ENCODE measurements around the gene SPIRE2.
A peak's percentile ranks its signal among the peaks of the same experiment; 100 is the strongest.

The SPIRE2 gene

GRCh38 chr16:89843409-89844350 lies 15.4 kb downstream of the SPIRE2 start:
- no peak overlapping the region for H3K4me3 ChIP-seq (ENCODE audit: low read depth, low read length)
- no peak for DNase-seq (ENCODE audit: low read depth)

GRCh38 chr16:89844739-89845339 lies 16.6 kb downstream of the SPIRE2 start:
- no peak for DNase-seq (ENCODE audit: low read depth)
- TF ChIP-seq CTCF (IDR thresholded peaks at IDR 0.05; ENCODE audit: insufficient read depth, low read depth, low read length, missing control alignments): no peak
- no peak overlapping the region for H3K4me3 ChIP-seq (ENCODE audit: low read depth, low read length)

More at GRCh38 chr16:89843409-89844350, 15.4 kb downstream of the SPIRE2 start:
- TF ChIP-seq CTCF (IDR thresholded peaks at IDR 0.05; ENCODE audit: insufficient read depth, low read depth, low read length, missing control alignments): no peak

GRCh38 chr16:89845417-89845816 lies 17.1 kb downstream of the SPIRE2 start:
- DNase-seq (ENCODE audit: low read depth): peak; percentile 42
- no peak for TF ChIP-seq CTCF (IDR thresholded peaks at IDR 0.05; ENCODE audit: insufficient read depth, low read depth, low read length, missing control alignments)
- H3K4me3 ChIP-seq (ENCODE audit: low read depth, low read length): no peak overlapping the region

- no peak overlapping the region for H3K4me3 ChIP-seq (ENCODE audit: low read depth, low read length)
- TF ChIP-seq CTCF (IDR thresholded peaks at IDR 0.05; ENCODE audit: insufficient read depth, low read depth, low read length, missing control alignments): no peak
- DNase-seq (ENCODE audit: low read depth): no peak
These were observed 19.0 kb downstream of the SPIRE2 start for GRCh38 chr16:89847051-89847939.

GRCh38 chr16:89847940-89848297 lies 19.6 kb downstream of the SPIRE2 start:
- DNase-seq (ENCODE audit: low read depth): no peak
- no peak for TF ChIP-seq CTCF (IDR thresholded peaks at IDR 0.05; ENCODE audit: insufficient read depth, low read depth, low read length, missing control alignments)

GRCh38 chr16:89848974-89849373 lies 20.7 kb downstream of the SPIRE2 start:
- TF ChIP-seq CTCF (IDR thresholded peaks at IDR 0.05; ENCODE audit: insufficient read depth, low read depth, low read length, missing control alignments): no peak
- H3K4me3 ChIP-seq (ENCODE audit: low read depth, low read length): no peak overlapping the region
- DNase-seq (ENCODE audit: low read depth): no peak

More at GRCh38 chr16:89847940-89848297, 19.6 kb downstream of the SPIRE2 start:
- H3K4me3 ChIP-seq (ENCODE audit: low read depth, low read length): no peak overlapping the region
